Esophagus (tissue), 2 donors: ENCODE measurements around the gene IPO4. TPM values are rescaled to one million over a fixed set of nuclear protein-coding genes. Genes with fewer than 3 reads are reported as not detected.

Source experiments
- H3K27ac ChIP-seq, 2 donors: one replicate each; pipeline ENCODE4 v1.5.1; 2013; ENCODE audit warnings: low read depth in 2 of 2, mild to moderate bottlenecking in 2 of 2, inconsistent platforms in 1 of 2, low read length in 1 of 2, moderate library complexity in 1 of 2
- H3K27me3 ChIP-seq, 2 donors: one replicate each; pipeline ENCODE4 v1.6.1; 2013; ENCODE audit warnings: low read length in 2 of 2, control low read depth in 1 of 2, mild to moderate bottlenecking in 1 of 2; ENCODE audit not compliant: insufficient read depth in 2 of 2, control insufficient read depth in 1 of 2
- H3K36me3 ChIP-seq, 2 donors: one replicate each; pipeline ENCODE4 v1.6.1; 2013; ENCODE audit warnings: low read length in 1 of 2; ENCODE audit not compliant: control insufficient read depth in 2 of 2, insufficient read depth in 2 of 2
- H3K4me1 ChIP-seq, 2 donors: one replicate each; pipeline ENCODE4 v1.6.1; 2013; ENCODE audit warnings: low read length in 1 of 2; ENCODE audit not compliant: control insufficient read depth in 2 of 2, insufficient read depth in 2 of 2
- H3K4me3 ChIP-seq, 2 donors: one replicate each; pipeline ENCODE4 v1.5.1; 2013; ENCODE audit warnings: low read length in 2 of 2, mild to moderate bottlenecking in 2 of 2, low read depth in 1 of 2, moderate library complexity in 1 of 2
- H3K9me3 ChIP-seq, 2 donors: one replicate each; pipeline ENCODE4 v1.6.1; 2013; ENCODE audit warnings: mild to moderate bottlenecking in 2 of 2, low read depth in 1 of 2, low read length in 1 of 2, moderate library complexity in 1 of 2; ENCODE audit not compliant: control insufficient read depth in 2 of 2, insufficient read depth in 1 of 2
- whole genome bisulfite sequencing, 2 donors: extraction: QIAGEN DNeasy Blood & Tissue Kit; methylation state at CpG; one replicate each; pipeline ENCODE4 v1.1.7; 2013; 5-methylcytosine and 5-hydroxymethylcytosine counted together
- polyA plus RNA-seq, 2 donors: library from polyadenylated mRNA; stranded (reverse); fragments of 200-250 nt; gene quantifications; one replicate each; pipeline ENCODE4 v1.2.3, GENCODE V29; 2013
- donor health status: healthy with polysubstance abuse.
- donor health status: Bipolar disorder and iron deficiency.

IPO4 gene
- polyA plus RNA-seq, 2 donors, result 12.3 to 23.5 TPM

- peaks cover 19 to 66% of the 10 kb centered on the region in 2 donors for H3K36me3 ChIP-seq
- no peaks in the 10 kb centered on the region for H3K9me3 ChIP-seq
- H3K4me1 ChIP-seq, result peaks cover 3 to 10% of the 10 kb centered on the region in 2 donors
- no peak overlapping the region for H3K4me3 ChIP-seq
- H3K27me3 ChIP-seq, result no peaks in the 10 kb centered on the region
- H3K27ac ChIP-seq, result no peak overlapping the region
- 91 to 92% methylated on average over 11 of the region's 11 CpGs for WGBS, 2 donors
Observed at GRCh38 chr14:24185741-24186140, 2.9 kb downstream of the IPO4 start.

DNA sequence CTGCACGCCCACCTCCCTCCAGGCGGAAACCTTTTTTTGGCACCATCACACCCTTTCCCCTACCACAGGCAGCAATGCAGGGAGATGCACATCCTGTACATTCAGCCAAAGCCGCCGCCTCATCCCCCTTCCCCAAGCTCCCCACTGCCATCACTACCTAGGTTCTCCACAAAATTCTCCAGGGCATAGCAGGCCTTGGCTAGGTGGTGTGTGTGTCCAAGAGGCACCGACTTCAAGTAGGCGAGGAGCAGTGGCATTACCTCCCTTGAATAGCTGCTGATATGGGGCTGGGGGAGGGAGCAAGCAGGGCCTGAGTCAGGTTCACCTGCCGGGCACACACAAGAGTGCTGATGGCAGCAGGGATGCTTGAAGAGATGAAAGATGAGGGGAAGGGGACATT lies 3.6 kb downstream of the IPO4 start:
- Histone ChIP-seq H3K27ac (no peak overlapping the region), H3K4me1 (peaks cover 3 to 10% of the 10 kb centered on the region in 2 donors), H3K4me3 (no peak overlapping the region), H3K9me3 (no peaks in the 10 kb centered on the region), H3K27me3 (no peaks in the 10 kb centered on the region), H3K36me3 (peaks cover 19 to 68% of the 10 kb centered on the region in 2 donors)
- 91 to 97% methylated on average over 7 of the region's 7 CpGs for WGBS, 2 donors

- 88 to 92% methylated on average over 19 of the region's 19 CpGs for WGBS, 2 donors
- Histone ChIP-seq H3K36me3 (peaks cover 19 to 69% of the 10 kb centered on the region in 2 donors), H3K27me3 (no peaks in the 10 kb centered on the region), H3K27ac (no peak overlapping the region), H3K4me1 (peaks cover 3 to 10% of the 10 kb centered on the region in 2 donors), H3K9me3 (no peaks in the 10 kb centered on the region), H3K4me3 (no peak overlapping the region)
Observed at GRCh38 chr14:24184104-24184970, 4.3 kb downstream of the IPO4 start.

DNA sequence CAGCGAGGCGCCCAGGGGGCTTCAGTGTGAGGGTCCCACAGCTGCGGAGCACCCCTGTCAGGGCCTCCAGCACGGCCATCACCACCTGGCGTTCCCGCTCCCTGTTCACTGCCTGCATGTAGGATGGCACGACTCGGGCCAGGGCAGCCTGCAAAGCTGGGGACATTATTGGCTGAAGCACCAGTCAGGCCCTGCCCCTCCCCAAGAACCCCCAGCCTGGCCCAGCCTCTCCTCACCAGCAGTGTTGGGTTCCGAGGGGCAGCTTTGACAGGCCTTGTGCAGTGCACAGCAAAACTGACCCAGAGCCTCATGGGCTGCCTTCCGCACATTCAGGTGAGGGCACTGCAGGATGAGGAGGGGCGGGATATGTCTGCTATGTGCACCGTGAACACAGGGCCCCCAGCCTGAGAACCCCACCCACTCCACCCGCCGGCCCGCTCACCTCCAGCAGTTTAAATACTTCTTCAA lies 5.6 kb downstream of the IPO4 start:
- Histone ChIP-seq H3K36me3 (peaks cover 19 to 80% of the 10 kb centered on the region in 2 donors), H3K27ac (no peak overlapping the region), H3K4me1 (peaks cover 0 to 10% of the 10 kb centered on the region in 2 donors), H3K4me3 (no peak overlapping the region), H3K27me3 (no peaks in the 10 kb centered on the region), H3K9me3 (no peaks in the 10 kb centered on the region)
- 92 to 94% methylated on average over 15 of the region's 15 CpGs for WGBS, 2 donors

DNA sequence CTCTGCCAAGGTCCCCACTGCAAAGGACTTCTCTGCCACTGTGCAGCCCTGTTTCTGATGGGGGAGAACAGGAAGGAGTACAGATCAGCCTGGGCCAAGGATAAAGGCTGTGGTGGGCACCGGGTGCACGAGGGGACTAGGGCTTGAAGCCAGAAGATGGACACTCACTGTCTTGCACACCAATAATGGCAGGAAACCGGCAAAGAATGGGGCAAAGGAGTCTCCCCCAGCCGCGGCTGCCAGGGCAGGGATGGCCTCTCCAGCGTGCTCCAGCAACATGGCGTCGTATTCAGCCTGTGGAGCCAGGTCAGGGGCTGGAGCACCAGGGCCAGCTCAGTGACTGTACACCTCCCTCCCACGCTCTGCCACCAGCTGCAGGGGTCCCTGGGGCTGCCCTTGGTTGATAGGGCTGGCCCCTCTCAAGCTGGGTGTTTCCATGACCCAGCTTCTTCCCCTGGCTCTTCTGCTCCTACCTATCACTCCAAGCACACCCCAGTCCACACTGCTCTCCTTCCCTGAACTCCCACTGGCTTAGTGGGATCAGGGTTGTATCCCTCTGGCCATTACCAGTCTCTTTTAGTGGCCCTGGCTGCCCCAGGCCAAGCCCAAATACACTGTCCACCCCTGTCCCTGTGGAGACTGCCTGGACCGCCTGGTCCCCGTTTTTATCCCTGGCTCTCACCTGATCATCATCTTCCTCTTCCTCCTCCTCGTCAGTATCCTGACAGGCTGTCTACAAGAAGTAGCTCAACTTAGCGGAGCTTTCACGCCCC lies 6.3 kb downstream of the IPO4 start:
- H3K9me3 ChIP-seq, result no peaks in the 10 kb centered on the region
- H3K36me3 ChIP-seq, result peaks cover 22 to 83% of the 10 kb centered on the region in 2 donors
- H3K27me3 ChIP-seq, result no peaks in the 10 kb centered on the region
- H3K4me1 ChIP-seq, result peaks cover 0 to 3% of the 10 kb centered on the region in 2 donors
- WGBS, 2 donors, result 84 to 87% methylated on average over 14 of the region's 14 CpGs
- no peak overlapping the region for H3K4me3 ChIP-seq
- H3K27ac ChIP-seq, result no peak overlapping the region

GRCh38 chr14:24181371-24182077 lies 7.1 kb downstream of the IPO4 start:
- H3K36me3 ChIP-seq, result peaks cover 21 to 80% of the 10 kb centered on the region in 2 donors
- H3K27ac ChIP-seq, result no peak overlapping the region
- 80 to 85% methylated on average over 19 of the region's 19 CpGs for WGBS, 2 donors
- H3K4me3 ChIP-seq, result no peak overlapping the region
- no peaks in the 10 kb centered on the region for H3K9me3 ChIP-seq
- H3K4me1 ChIP-seq, result no peaks in the 10 kb centered on the region
- H3K27me3 ChIP-seq, result no peaks in the 10 kb centered on the region

GRCh38 chr14:24179961-24180796 lies 8.4 kb downstream of the IPO4 start:
- H3K36me3 ChIP-seq, result peaks cover 14 to 69% of the 10 kb centered on the region in 2 donors

GRCh38 chr14:24179294-24179960 lies 9.2 kb downstream of the IPO4 start:
- Histone ChIP-seq H3K4me1 (no peaks in the 10 kb centered on the region), H3K4me3 (no peak overlapping the region), H3K9me3 (no peaks in the 10 kb centered on the region), H3K27ac (peak overlapping the region in 1 of 2 donors; percentile 27), H3K36me3 (peaks cover 9 to 61% of the 10 kb centered on the region in 2 donors), H3K27me3 (no peaks in the 10 kb centered on the region)
- WGBS, 2 donors, result 84 to 86% methylated on average over 12 to 14 of the region's 14 CpGs

More at GRCh38 chr14:24179961-24180796, 8.4 kb downstream of the IPO4 start:
- Histone ChIP-seq H3K9me3 (no peaks in the 10 kb centered on the region), H3K27me3 (no peaks in the 10 kb centered on the region), H3K27ac (peak overlapping the region; percentile 27 to 43), H3K4me1 (no peaks in the 10 kb centered on the region), H3K4me3 (no peak overlapping the region)
- 64 to 65% methylated on average over 18 of the region's 18 CpGs for WGBS, 2 donors
